GM23248 (cell line): Measurements from ENCODE around the gene AOPEP.

Experiments used
- EZH2 ChIP-seq: fragments of 200-600 bp; sonication (generic); IDR thresholded peaks from 2 replicates; pipeline ENCODE4 v1.6.1; 2018; ENCODE audit warnings: antibody characterized with exemption, mild to moderate bottlenecking; ENCODE audit not compliant: insufficient read depth, poor library complexity, severe bottlenecking
- EZH2phosphoT487 ChIP-seq: fragments of 200-600 bp; sonication (generic); IDR thresholded peaks from 2 replicates; pipeline ENCODE4 v1.6.1; 2018; ENCODE audit warnings: antibody characterized with exemption, moderate library complexity, mild to moderate bottlenecking, low read depth; ENCODE audit not compliant: insufficient read depth

GRCh38 chr9:95133325-95133705, 406.8 kb downstream of the AOPEP start:
- no peak for TF ChIP-seq EZH2phosphoT487
- TF ChIP-seq EZH2: no peak
